ENCODE results near the gene ARSG. TPM values are rescaled to one million over a fixed set of nuclear protein-coding genes. Genes with fewer than 3 reads are reported as not detected.

The ARSG gene
- polyA plus RNA-seq, 1 donor (not counting 4 experiments of a cell fraction or from before 2014, with no cell fraction given), result 0.41 TPM

- no peaks in the 10 kb centered on the region for H3K27me3 ChIP-seq (ENCODE audit: control insufficient read depth, extremely low read depth, insufficient read depth, low read length)
- FAIRE-seq (no peak), DNase-seq (ENCODE audit: low read depth, low spot score) (no peak)
- no peak overlapping the region for H3K4me2 ChIP-seq (ENCODE audit: control insufficient read depth, extremely low read depth, insufficient read depth, low read depth, low read length)
- H3K79me2 ChIP-seq (ENCODE audit: control insufficient read depth, insufficient read depth, low read length), result no peaks in the 10 kb centered on the region
- no peak overlapping the region for H2AFZ ChIP-seq (ENCODE audit: control insufficient read depth, low read length)
- no peaks in the 10 kb centered on the region for H3K4me1 ChIP-seq (ENCODE audit: control insufficient read depth, extremely low read depth, insufficient read depth, low read length)
- dilution Hi-C loops (cut with MboI; ENCODE audit: extremely low pct_ligation_motif_present, low sequenced_read_pairs), result no loop called here
- H3K9me3 ChIP-seq (ENCODE audit: control insufficient read depth, low read depth, low read length), result no peaks in the 10 kb centered on the region
- no peak overlapping the region for H3K9ac ChIP-seq (ENCODE audit: control insufficient read depth, extremely low read depth, insufficient read depth, low read length)
- TF ChIP-seq EZH2 (IDR thresholded peaks at IDR 0.05; ENCODE audit: low read length) (no peak), CTCF (optimal IDR thresholded peaks at IDR 0.05 in 1 of 3, IDR thresholded peaks at IDR 0.05 in 1 of 3, conservative IDR thresholded peaks at IDR 0.05 in 1 of 3; ENCODE audit: extremely low read depth in 1 of 3, insufficient read depth in 2 of 3, low read length in 3 of 3) (no peak)
- H3K36me3 ChIP-seq (ENCODE audit: control insufficient read depth in 2 of 2, extremely low read depth in 1 of 2, insufficient read depth in 2 of 2, low read length in 2 of 2), result no peaks in the 10 kb centered on the region
- no peak overlapping the region for H3K27ac ChIP-seq (ENCODE audit: control insufficient read depth, insufficient read depth, low read length)
- H4K20me1 ChIP-seq (ENCODE audit: control insufficient read depth, extremely low read depth, insufficient read depth, low read length), result no peaks in the 10 kb centered on the region
- H3K4me3 ChIP-seq (ENCODE audit: control insufficient read depth in 2 of 3, extremely low read depth in 1 of 3, insufficient read depth in 2 of 3, low read depth in 1 of 3, low read length in 3 of 3), result no peak overlapping the region
- H3K9me1 ChIP-seq (ENCODE audit: control insufficient read depth, extremely low read depth, insufficient read depth, low read length), result no peaks in the 10 kb centered on the region
These were observed 27.1 kb downstream of the ARSG start for GRCh38 chr17:68318103-68318991.

GRCh38 chr17:68319410-68320162 is 28.3 kb downstream of the ARSG start:
- no peaks in the 10 kb centered on the region for H3K4me1 ChIP-seq (ENCODE audit: control insufficient read depth, extremely low read depth, insufficient read depth, low read length)
- no peak overlapping the region for H3K4me3 ChIP-seq (ENCODE audit: control insufficient read depth in 2 of 3, extremely low read depth in 1 of 3, insufficient read depth in 2 of 3, low read depth in 1 of 3, low read length in 3 of 3)
- H3K27me3 ChIP-seq (ENCODE audit: control insufficient read depth, extremely low read depth, insufficient read depth, low read length), result no peaks in the 10 kb centered on the region
- H3K9me3 ChIP-seq (ENCODE audit: control insufficient read depth, low read depth, low read length), result no peaks in the 10 kb centered on the region
- no peak overlapping the region for H2AFZ ChIP-seq (ENCODE audit: control insufficient read depth, low read length)
- TF ChIP-seq CTCF (optimal IDR thresholded peaks at IDR 0.05 in 1 of 3, IDR thresholded peaks at IDR 0.05 in 1 of 3, conservative IDR thresholded peaks at IDR 0.05 in 1 of 3; ENCODE audit: extremely low read depth in 1 of 3, insufficient read depth in 2 of 3, low read length in 3 of 3) (no peak), EZH2 (IDR thresholded peaks at IDR 0.05; ENCODE audit: low read length) (no peak)
- H3K9ac ChIP-seq (ENCODE audit: control insufficient read depth, extremely low read depth, insufficient read depth, low read length), result no peak overlapping the region
- no peak for FAIRE-seq
- no peaks in the 10 kb centered on the region for H4K20me1 ChIP-seq (ENCODE audit: control insufficient read depth, extremely low read depth, insufficient read depth, low read length)
- no peak overlapping the region for H3K4me2 ChIP-seq (ENCODE audit: control insufficient read depth, extremely low read depth, insufficient read depth, low read depth, low read length)
- dilution Hi-C loops (cut with MboI; ENCODE audit: extremely low pct_ligation_motif_present, low sequenced_read_pairs), result no loop called here
- no peaks in the 10 kb centered on the region for H3K36me3 ChIP-seq (ENCODE audit: control insufficient read depth in 2 of 2, extremely low read depth in 1 of 2, insufficient read depth in 2 of 2, low read length in 2 of 2)
- H3K79me2 ChIP-seq (ENCODE audit: control insufficient read depth, insufficient read depth, low read length), result no peaks in the 10 kb centered on the region
- no peaks in the 10 kb centered on the region for H3K9me1 ChIP-seq (ENCODE audit: control insufficient read depth, extremely low read depth, insufficient read depth, low read length)
- no peak for DNase-seq (ENCODE audit: low read depth, low spot score)
- H3K27ac ChIP-seq (ENCODE audit: control insufficient read depth, insufficient read depth, low read length), result no peak overlapping the region
